GM18858 (cell line): ENCODE measurements around the gene GALNT17.

Experiments used
- ATAC-seq: cut with Tn5 transposase; IDR thresholded peaks from one replicate; pipeline ENCODE4 v1.9.1; 2021; ENCODE audit not compliant: unreplicated experiment

Gene GALNT17

DNA sequence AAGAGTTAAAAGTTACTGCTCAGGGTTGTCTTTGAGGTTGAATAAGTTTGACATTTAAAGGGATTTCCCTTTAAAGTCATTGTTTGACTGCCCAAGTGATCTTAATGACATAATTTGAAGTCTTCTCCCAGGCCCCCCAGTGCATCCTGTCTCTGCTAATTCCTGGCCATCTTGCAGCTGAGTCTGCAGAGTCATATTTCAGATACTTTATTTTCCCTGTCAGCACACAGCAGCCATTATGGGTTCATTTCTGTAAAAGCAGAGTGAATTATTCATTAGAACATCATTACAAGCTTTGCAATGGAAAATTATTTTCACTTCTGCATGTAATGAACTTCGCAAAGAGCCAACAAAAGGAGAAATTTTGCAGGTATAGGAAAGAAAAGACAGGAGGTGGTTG lies 536.6 kb downstream of the GALNT17 start:
- ATAC-seq = no peak

DNA sequence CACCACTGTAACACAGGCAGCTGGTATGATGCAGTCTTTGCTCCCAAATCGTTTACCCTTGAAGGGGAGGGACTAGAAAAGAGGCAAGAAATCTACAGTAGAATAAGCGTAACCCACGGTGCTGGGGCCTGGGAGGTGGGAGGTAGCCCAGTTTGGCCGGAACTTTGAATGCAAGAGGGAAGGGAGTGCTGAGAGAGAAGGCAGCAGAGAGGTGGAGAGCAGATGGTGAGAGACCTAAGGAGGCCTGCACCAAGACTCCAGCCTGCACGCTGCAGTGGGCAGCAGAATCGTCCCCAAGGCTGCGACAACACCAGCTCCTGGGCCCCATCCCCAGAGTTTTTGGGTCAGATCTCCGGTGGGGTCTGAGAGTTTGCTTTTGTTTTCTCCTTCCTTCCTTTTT lies 547.5 kb downstream of the GALNT17 start:
- ATAC-seq = no peak

DNA sequence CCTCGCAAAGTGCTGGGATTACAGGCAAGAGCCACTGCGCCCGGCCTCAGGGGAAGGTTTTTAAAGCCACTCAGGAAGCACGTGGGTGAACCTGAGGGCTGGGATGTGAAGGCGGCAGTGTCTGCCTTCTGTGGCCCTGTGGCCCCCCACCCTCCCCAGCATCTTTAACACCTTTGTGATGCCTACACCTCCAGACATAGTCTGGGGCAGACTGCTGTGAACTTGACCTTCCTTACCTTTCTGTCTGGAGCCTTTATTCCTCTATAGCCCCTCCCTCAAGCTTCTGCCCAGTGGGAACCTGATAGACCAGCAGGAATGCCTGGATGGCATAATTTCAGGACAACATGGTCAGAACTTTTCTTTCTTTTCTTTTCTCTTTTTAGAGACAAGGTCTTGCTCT lies 550.2 kb downstream of the GALNT17 start:
- ATAC-seq = no peak

DNA sequence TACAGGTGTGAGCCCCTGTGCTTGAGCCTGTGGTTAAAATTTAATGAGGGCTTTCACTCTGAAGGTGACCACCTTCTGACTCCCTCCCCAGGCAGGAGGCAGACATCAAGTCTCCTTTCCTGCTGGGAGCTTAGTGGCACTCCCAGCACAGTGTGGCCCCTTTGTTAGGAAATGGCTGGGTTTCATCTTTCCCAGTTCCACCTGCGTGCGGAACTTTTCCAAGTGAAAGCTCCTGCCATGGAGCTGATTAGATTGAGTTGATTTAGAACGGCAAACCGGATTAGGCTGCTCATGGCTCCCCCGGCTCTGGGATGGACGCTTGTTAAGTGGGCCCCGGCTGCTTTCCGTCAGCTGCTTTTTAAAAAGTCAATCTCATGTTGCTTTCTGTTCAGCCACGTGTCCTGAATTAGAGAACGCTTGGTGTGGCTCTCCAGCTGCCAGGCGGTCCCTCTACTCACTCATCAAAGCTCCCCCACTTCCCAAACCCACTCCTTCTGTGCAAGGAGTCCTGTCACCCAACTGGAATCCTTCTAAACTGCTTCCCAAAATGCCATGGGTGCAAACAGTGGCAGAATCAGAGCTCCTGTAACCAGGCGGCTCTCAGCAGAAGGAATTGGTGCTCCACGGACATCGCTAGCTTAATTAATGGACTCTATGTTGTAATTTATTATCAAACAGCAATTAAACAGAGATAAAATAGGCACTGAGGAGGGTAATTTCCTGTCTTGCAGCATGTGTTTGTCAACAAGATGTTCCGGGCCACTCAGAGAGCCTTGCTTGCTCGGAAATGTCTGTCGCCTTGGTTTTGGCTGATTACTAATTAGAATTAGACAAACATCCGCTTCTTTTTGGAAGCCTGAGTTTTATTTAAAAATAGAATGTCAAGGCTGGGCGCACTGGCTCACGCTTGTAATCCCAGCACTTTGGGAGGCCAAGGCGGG lies 551.2 kb downstream of the GALNT17 start:
- no peak for ATAC-seq

DNA sequence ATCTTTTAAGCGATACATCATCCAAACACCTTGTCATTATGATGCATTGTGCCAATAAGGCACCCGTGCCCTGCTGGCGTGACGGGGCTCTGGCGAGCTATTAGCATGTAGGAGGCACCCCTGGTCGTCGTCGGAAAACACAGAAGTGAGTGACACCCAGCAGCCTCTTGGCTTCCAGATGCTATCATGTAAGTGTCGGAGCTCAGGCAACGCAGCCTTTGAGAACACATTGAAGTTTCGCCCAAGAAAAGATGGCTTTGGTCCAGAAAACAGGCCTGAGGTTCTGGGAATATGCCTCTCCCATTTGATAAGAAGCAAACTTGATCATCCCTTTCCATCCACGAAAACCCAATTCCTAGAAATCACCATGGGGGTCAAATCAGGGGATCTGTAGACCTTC lies 555.3 kb downstream of the GALNT17 start:
- no peak for ATAC-seq

DNA sequence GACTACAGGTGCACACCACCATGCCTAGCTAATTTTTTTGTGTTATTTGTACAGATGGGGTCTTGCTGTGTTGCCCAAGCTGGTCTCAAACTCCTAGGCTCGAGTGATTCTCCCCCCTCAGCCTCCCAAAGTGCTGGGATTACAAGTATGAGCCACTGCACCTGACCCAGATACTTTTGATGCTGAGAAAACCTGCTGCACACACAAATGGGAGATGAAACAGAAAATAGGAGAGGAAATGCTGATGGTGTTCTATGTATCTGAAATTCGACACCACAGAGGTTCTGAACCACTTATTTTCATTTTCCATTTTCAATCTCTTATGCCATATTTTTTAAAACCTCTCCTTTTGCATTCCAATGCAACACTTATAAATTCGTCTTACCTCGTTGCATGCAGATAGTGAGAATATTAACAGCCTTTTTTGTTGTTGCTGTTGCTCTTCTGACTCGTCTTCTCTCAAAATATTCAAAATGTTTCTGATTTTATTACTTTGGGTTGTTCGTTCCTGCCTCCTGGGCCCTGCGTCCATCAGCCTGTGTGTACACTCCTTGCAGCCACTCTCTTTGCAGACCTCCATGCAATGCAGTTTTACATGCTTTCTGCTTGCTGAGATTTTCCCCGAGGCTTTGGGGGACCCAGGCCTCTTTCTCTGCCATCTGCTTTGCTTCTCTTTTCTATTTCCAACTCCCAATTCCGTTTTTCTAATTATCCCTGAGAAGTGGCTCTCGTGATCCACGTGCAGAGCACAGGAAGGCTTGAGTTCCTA lies 556.1 kb downstream of the GALNT17 start:
- no peak for ATAC-seq

DNA sequence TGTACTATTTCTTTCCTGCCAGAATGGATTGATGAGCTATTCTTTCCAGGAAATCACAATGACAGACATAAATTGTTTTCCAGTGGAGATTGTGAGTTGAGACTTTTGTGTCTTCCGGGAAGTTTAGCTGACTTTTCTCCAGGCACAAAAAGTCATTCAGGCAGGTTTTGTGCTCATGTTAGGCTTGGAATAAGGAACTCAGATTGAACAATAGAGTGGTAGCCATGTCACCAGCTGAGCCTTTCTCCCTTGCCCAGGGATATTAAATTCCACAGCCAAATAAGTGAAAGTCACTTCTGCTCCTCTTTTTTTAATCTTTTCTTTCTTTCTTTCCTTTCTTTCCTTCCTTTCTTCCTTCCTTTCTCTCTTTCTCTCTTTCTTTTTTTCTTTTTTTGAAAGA lies 559.6 kb downstream of the GALNT17 start:
- no peak for ATAC-seq

DNA sequence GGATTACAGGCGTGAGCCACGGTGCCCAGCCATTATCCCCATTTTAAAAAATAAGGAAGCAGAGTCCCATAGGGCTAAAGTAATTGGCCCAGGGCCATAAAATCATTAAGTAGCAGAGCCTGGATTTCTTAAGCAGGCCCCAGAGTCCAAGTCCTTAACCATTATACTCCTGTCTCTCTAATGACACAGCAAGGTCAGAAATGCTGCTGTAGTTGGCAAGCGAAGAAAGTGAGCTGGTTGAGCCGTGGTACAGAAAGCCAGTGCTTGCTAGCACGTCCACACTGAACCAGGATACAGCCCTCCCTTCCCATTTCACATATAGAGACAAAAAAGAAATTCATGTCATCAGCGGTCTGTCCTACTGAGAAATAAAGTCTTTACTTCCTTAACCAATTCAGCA lies 562.7 kb downstream of the GALNT17 start:
- ATAC-seq = no peak

DNA sequence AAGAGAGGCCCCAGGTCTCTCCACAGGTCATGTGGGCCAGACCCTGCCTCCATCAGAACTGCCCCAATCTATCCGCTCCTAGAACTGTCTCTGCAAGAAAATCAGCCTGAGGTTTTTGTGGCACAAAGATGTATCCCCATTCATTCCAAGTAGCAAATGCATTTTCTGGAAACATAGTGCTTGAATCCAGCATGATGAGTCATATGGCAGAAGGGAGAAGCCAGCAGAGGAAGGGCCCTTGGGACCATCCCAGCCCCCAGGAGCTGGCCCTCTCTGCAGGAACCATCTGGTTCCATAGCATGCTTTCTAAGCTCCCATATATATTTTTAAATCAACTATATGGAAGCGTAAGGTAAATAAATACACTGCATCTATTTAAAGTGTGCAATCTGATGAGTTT lies 563.2 kb downstream of the GALNT17 start:
- ATAC-seq = no peak

DNA sequence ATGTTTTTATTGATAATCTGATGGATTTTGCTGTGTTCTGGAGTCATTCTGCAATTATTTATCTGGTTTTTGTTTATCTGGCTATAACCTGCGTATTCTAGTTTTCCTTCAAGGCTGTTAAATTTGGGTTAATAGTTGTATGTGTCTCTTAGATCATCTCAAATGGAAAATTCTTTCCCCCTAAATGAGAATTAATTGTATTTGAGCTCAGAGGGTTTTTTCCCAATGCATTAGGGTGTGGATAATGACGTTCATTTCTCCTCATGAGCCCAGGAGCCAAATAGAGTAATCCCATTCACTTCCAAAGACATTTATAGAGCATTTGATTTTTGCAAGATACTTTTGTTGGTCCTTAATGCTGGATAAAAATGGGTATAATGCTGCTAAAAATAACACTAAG lies 564.6 kb downstream of the GALNT17 start:
- no peak for ATAC-seq

DNA sequence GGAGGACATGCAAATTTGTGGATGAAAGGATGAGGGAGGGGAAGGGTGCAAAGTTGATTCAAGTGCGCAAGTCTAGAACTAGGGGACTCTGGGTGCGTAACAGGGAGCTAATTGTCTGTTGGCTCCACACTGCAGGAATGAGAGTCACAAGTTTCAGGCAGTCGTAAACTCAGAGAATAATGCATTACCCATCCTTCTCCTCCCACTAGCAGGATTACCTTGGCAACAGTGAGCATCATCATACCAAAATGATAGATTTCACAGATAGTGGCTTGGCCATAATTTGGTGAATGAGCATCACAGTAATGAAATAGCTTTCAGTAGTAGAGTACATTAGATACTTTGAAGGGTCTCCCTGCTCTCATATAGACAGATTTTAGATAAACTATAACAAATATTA lies 565.5 kb downstream of the GALNT17 start:
- ATAC-seq = no peak

DNA sequence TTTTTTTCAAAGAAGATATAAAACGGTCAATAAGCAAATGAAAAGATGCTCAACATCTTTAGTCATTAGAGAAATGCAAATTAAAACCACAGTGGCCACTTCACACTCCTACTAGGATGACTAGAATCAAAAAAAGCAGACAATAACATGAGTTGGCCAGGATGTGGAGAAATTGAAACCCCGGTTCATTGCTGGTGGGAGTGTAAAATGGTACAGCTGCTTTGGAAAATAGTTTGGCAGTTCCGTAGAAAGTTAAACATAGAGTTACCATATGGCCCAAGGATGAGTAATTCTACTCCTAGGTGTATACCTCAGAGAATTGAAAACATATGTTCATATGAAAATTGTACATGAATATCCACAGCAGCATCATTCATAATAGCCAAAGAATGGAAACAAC lies 573.3 kb downstream of the GALNT17 start:
- no peak for ATAC-seq

DNA sequence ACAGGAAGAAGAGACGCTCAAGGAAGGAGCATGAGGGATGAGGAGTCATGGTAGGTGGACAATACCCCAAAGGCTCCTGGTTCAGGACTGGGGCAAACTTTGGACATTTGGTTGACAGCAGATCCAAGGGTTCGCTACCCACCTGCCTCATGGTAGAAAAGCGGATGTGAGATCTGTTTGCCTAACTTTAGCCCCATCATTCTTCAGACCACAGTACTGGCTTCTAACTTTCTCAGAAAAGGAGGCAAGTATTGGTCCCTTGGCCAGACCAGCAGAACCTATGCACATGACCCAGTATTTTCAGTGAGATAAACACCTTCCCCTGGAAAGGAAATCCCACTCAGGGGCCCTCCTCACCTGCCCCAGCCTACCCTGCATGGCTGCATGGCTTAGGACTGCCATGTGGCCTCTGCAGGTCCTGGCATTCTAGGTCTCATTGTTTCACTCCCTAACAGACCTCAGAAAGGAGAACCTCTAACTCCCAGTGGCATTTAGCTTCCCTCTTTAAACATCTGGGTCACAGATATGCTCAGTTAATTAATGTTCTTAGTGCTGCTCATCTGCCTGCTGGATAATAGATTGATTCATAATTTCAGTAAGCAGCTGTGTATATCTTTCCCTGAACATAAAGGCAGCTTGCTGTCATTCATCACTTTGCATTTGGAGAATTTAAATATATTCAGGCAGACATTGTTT lies 574.1 kb downstream of the GALNT17 start:
- ATAC-seq = no peak

DNA sequence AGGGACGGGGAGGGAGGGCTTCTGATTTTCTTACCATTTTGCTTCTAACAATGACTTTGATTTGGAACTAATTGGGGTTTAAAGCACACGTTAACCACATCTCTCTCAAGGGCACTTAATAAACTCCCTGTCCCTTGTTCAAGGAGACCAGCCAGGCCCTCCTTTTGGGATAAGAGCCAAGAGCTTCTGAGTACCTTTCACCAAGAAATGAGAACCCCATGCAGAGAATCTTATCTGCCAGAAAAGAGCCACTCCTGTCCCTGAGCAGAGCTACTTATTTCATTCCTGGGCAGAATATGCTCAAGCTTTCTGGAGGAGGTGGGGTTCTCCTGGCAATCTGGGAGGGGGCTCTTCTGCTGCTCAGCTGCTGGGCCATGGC lies 574.6 kb downstream of the GALNT17 start:
- no peak for ATAC-seq

DNA sequence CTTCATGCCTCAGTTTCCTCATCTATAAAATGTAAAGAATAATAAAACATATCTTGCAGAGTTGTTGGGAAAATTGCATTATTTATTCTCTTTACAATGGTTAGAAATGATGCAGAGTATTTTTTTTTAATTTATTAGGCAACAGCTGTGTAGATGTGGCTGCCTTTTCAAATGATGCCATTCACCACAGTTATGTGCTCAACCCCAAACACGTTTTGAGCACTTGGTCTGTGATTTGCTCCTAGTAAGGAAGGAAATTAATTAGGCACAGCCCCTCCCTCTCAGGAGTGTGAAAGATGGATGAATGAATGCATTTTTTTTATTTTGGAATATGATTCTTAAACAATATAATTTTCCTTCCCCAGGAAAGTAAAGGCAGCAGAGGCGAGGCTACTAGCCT lies 575.1 kb downstream of the GALNT17 start:
- ATAC-seq = no peak

DNA sequence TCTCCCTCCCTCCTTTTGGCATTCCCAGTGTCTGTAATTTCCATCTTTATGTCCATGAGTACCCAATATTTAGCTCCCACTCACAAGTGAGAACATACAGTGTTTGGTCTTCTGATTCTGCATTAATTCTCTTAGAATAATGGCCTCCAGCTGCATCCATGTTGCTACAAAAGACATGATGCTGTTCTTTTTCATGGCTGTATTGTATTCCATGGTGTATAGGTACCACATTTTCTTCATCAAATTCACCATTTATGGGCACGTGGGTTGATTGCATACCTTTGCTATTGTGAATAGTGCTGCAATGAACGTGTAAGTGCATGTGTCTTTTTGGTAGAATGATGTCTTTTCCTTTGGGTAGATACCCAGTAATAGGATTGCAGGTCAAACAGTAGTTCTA lies 576.8 kb downstream of the GALNT17 start:
- no peak for ATAC-seq

DNA sequence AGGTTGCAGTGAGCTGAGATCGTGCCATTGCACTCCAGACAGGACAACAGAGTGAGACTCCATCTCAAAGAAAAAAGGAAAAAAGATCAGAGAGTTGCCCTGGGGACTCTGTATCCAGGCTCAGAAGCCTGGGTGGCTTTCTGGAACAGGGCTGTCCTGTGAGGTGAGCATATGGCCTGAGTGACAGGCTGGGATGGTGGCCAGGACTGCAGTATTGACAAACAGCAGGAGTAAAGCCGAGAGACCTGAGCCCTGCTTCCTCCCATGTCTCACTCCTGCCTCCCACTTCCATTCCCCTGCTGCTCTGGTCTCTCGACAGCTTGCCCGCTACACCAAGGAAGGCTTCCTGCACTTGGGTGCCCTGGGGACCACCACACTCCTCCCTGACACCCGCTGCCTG lies 578.5 kb downstream of the GALNT17 start:
- no peak for ATAC-seq

DNA sequence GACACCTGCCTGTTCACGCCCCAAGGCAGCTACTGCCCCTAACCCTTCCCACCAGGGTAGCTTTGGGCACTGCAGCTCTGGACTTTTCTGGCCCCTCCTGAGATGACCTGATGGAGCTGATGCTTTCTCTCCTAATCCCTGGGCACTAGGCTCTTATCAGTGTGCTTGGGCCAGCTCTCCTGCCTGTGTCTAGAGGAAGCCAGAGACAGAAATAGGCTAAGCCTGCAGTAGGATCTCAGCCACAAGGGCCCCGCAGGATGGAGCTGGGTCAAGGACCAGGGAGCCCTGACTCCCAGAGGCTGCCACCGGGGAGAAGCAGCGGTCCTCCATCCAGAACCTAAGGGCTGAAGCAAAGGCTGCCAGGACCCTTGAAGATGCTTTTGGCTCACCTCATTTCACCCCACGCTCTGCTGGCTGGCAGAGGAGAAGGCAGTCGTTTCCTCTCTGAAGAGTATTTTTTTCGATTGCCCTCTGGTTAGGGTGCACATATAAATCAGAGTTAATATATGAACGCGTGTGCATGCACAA lies 580.8 kb downstream of the GALNT17 start:
- ATAC-seq = no peak

DNA sequence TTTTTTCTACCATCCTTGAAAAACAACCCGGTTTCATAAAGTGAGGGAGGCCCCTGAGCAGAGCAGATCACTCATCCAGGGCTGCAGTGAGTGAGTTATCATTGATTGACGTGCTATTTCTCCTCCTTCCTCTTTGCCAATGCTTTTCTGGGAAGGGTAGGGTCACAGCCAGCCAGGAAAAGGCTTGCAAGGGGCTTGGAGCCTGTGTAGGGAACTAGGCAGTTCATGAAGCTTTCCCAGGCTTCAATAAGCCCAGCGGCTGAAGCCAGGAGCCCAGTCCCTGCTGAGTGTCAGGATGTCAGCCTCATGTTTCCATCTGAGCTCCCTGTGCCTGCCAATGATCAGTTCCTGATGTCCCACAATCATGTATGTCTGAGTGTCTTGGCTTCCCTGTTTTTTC lies 584.7 kb downstream of the GALNT17 start:
- ATAC-seq = no peak

DNA sequence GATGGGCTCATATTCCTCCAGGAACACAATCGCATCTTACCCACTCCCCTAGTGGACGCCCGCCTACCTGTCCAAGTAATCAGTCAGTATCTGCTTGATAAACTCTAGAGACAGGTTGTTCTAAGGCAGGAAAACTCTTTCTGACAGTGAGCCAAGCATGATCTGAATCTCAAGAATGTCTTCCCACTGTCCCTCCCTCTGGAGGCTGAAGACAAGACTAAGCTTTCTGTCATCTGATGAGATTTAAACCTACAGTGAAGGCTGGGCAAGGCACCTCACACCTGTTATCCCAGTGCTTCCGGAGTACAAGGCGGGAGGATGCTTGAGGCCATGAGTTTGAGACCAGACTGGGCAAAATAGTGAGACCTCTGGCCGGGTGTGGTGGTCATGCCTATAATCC lies 586.6 kb downstream of the GALNT17 start:
- ATAC-seq = no peak

DNA sequence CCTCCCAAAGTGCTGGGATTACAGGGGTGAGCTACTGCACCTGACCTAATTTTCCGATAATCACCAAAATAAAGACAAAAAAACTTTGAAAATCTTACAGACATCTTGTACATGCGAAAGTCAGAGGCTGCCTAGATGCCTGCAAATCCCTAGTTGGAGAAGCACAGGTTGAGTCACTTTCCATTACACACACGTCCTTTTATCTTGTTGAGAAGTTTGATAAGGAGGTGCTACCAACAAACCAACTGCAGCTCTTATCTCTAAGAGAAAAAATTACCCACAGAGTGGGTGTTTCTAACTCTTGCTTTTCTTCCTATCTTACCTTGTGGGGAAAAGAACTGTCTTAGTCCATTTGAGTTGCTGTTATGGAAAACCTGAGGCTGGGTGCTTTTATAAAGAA lies 589.8 kb downstream of the GALNT17 start:
- no peak for ATAC-seq

DNA sequence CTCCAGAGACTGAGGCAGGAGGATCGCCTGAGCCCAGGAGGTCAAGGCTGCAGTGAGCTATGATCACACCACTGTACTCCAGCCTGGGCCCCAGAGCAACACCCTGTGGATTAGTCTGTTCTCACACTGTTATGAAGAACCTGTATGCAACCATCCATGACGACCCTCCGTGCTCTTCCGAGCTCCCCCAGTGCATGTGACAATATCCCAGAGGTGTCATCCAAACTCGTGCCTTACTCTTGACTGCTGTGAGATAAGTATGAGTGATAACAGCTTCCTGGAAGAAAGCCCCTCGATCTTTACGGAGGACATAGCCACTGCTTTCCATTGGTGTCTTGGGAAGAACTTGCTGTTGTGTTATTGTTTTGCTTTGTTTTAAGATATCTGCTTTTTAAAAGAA lies 591.9 kb downstream of the GALNT17 start:
- ATAC-seq = no peak
